Activated CD8-positive, alpha-beta memory T cell treated with anti-CD3 and anti-CD28 coated beads for 1 hour (primary cell): ENCODE measurements around the gene C6orf58.
"Not testable (repeated sequence)": the region's sequence is repeated elsewhere in the genome, so short reads cannot be mapped to it uniquely, and the experiment has no call there.

Experiments used
- DNase-seq, 2 donors: peaks; one replicate each; pipeline ENCODE4 v3.0.0-alpha.2; 2020; ENCODE audit warnings: low read depth in 1 of 2; ENCODE audit errors: extremely low read depth in 1 of 2

Gene C6orf58

GRCh38 chr6:127589135-127589534 lies 12.2 kb downstream of the C6orf58 start:
- no peak for DNase-seq

DNA sequence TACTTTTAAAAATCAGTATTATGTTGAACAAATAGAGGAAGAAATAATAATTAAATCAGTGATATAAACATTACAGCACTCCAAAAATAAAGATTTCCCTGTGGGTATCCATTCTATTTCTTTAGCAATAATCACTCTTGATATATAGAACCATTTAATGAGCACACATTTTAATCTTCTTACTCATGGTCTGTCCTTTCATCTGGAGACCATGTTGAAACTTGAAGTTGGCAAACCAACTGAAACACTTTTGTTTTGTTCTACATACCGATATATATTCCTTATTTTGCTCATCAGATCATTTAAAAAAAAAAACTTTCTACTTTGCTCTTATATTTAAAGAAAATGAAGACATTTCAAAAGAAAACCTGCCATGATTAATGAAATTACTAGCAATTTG lies 13.4 kb downstream of the C6orf58 start:
- no peak for DNase-seq

- no peak for DNase-seq
Observed at GRCh38 chr6:127592964-127593363, 16.0 kb downstream of the C6orf58 start.

GRCh38 chr6:127593456-127593855 lies 16.5 kb downstream of the C6orf58 start:
- not testable (repeated sequence) for DNase-seq

DNA sequence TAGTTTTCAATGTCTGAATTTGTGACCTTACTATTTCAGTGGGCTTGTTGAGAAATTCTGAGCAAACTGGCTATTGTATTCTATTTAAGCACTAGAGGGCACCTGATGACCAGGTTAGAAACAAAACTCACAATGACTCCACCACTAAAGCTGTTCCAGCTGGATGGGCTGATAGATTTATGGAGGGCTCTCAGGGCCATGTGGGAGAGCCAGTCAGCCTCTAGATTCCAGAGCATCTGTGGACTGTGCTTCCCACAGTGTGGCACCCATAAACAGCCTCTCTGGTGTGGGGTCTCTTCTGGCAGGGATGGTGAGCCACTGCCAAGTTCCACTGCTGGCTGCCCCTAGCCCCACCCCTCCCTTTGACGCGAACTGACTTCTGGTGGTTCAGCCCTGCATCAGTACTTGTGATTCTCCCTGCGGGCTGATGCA lies 29.2 kb downstream of the C6orf58 start:
- DNase-seq = no peak

DNA sequence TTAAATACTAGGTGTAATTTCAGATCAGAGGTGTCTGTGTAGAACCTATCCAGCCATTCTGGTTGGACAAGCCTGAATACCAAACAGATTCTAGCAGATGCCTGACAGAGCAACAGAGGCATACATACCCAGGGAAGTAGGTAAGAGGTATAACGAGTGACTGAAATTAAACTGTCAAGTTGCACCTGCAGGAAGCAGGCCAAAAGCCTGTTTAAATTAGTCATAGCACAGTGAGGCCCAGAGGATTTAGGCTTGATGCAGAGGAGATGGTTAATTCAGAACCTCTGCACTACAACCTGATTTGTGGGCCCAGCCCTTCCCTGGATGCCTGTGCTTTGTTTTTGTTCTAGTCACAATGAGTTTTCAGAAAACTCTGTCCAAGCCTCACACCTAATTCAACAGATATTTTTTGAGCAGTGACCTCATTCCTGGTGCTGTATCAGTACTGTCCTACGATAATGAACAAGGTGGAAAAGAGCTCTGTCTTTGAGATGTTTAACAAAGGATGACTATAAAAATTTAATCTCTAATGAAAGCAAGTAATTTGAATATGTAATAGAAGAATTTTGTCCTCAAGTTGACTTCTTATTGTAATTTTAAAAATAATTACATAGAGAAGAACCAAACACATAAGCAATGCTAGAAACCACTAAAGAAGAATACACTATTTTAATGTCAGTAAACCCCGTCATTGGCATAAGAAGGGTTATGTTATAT lies 31.7 kb downstream of the C6orf58 start:
- no peak for DNase-seq

- DNase-seq = no peak
Observed at GRCh38 chr6:127618729-127619128, 41.8 kb downstream of the C6orf58 start.

DNA sequence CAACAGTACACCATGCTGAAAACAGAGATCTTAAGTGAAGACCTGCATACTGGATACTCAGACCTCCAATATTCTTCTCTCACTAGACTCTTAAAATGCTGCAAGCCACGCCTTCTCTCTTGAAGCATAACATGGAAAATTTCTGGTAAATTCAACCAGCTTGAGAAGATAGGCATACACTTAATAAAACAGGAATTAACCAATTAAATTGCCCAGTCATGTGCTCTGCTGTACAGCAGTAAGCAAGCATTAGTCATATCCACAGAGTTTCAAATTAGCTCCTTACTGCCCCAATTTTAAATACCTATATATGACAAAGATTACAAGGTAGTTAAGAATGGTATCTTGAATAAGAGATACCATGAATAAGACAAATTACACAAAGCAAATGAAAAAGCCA lies 53.8 kb downstream of the C6orf58 start:
- no peak for DNase-seq

GRCh38 chr6:127634178-127634577 lies 57.2 kb downstream of the C6orf58 start:
- DNase-seq = no peak

DNA sequence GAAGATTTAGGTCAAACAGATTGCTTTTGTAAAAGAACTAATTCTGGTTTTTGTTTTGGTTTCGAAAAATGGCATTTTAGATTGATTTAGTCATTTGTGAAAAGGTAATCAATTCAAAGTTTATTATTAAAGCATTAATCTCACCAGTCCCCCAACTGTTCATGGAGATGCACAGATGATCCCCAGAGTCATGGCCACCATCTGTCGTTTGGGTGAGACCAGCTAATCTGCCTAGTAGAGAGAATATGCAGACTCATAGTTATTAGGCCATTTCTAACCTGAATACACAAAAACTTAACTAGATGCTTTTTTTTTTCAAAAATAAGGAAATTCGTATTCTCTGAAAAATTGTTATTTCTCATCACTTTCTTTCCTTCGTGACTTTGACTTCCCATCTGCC lies 58.1 kb downstream of the C6orf58 start:
- no peak for DNase-seq

DNA sequence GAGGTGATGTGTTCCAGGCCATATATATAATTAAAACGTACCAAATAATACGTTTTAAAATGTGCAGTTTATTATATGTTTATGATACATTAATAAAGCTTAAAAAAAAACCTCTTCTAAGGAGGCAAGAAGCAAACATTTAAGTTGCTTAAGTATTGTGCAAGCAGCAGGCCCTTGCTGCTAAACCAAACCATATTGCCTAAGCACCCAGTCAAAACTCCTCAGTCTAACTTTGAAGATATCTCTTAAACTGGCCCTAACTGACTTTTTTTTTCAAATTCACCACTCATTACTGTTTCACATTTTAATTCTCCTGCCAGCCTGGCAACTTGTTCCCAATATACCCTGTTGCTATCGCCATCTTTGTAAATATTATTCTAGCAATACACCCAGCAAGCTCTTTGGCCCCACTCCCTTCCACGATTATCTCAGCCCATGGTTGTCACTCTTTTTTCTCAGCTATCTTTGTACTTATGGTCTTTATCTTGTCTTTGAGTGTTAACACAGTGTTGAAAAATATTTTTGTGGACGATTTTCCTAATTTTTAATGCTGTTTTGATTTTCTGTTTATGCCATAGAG lies 60.9 kb downstream of the C6orf58 start:
- DNase-seq = no peak
